H1 (cell line): ENCODE results near the gene CHN2. TPM values are rescaled to one million over a fixed set of nuclear protein-coding genes. Genes with fewer than 3 reads are reported as not detected.

Experiments used
- CTCF ChIA-PET: fragments of 300-600 bp; sonication (Branson Sonifier 250); formaldehyde crosslinking; loops from one replicate; lab custom pipeline; 2021; ENCODE audit not compliant: partially characterized antibody; lab: Charles Lee
- POLR2A ChIA-PET: fragments of 300-600 bp; sonication (Branson Sonifier 250); formaldehyde crosslinking; loops from one replicate; lab custom pipeline; 2021; ENCODE audit warnings: inconsistent platforms; ENCODE audit not compliant: partially characterized antibody; lab: Charles Lee
- DNase-seq, 2 experiments: peaks; one replicate each; pipeline versions ENCODE4 v3.0.0 to v3.0.0-alpha.2; 2010 to 2022; ENCODE audit warnings: low spot score in 2 of 2, low read depth in 1 of 2, mixed read lengths in 1 of 2
- FAIRE-seq: peaks from 2 replicates; lab custom pipeline; 2011; peaks lifted over from hg19 to GRCh38; lab: Jason Lieb, UNC
- H2AFZ ChIP-seq: 2 replicates; pipeline ENCODE4 v1.8.1; 2012; ENCODE audit warnings: low read length, inconsistent platforms
- H2AK5ac ChIP-seq: 2 replicates; pipeline ENCODE4 v1.6.1; 2013; ENCODE audit warnings: low read depth, low read length
- H2BK120ac ChIP-seq: replicated peaks from 2 replicates; pipeline ENCODE3; 2013; ENCODE audit warnings: low read depth, low read length, inconsistent platforms
- H2BK12ac ChIP-seq: 2 replicates; pipeline ENCODE4 v1.6.1; 2013; ENCODE audit warnings: low read depth, low read length
- H2BK15ac ChIP-seq: 2 replicates; pipeline ENCODE4 v1.6.1; 2013; ENCODE audit warnings: low read length
- H2BK20ac ChIP-seq: 2 replicates; pipeline ENCODE4 v1.6.1; 2013; ENCODE audit warnings: low read length
- H2BK5ac ChIP-seq: 2 replicates; pipeline ENCODE4 v1.6.1; 2013; ENCODE audit warnings: low read depth, low read length
- H3K14ac ChIP-seq: 2 replicates; pipeline ENCODE4 v1.6.1; 2013; ENCODE audit warnings: inconsistent platforms; ENCODE audit not compliant: insufficient read length
- H3K18ac ChIP-seq: 2 replicates; pipeline ENCODE4 v1.6.1; 2013; ENCODE audit warnings: low read length; ENCODE audit errors: extremely low read depth
- H3K23ac ChIP-seq: 2 replicates; pipeline ENCODE4 v1.6.1; 2013; ENCODE audit warnings: inconsistent platforms; ENCODE audit not compliant: insufficient read length
- H3K23me2 ChIP-seq: 2 replicates; pipeline ENCODE4 v1.6.1; 2013; ENCODE audit warnings: low read depth, low read length
- H3K27ac ChIP-seq: 2 replicates; pipeline ENCODE4 v1.6.1; 2011; ENCODE audit warnings: low read depth, low read length, inconsistent platforms
- H3K27me3 ChIP-seq, 4 experiments: replicated peaks in 1 of 4; 1 replicate in 1 of 4; 2 replicates in 3 of 4; pipeline versions ENCODE4 v1.6.1 to v1.8.1; 2011 to 2013; ENCODE audit warnings: low read length in 3 of 4, mild to moderate bottlenecking in 3 of 4, inconsistent platforms in 2 of 4, mixed read lengths in 2 of 4, moderate library complexity in 1 of 4; ENCODE audit not compliant: control insufficient read depth in 3 of 4, insufficient read depth in 3 of 4; ENCODE audit errors: extremely low read depth in 1 of 4
- H3K36me3 ChIP-seq, 4 experiments: 2 replicates each; pipeline versions ENCODE4 v1.6.1 to v1.8.1; 2011 to 2013; ENCODE audit warnings: mild to moderate bottlenecking in 4 of 4, low read length in 3 of 4, moderate library complexity in 2 of 4, control low read depth in 1 of 4, inconsistent platforms in 1 of 4; ENCODE audit not compliant: insufficient read depth in 4 of 4, control insufficient read depth in 2 of 4
- H3K4ac ChIP-seq: replicated peaks from 2 replicates; pipeline ENCODE3; 2013; ENCODE audit warnings: low read length, low read depth, mixed read lengths, inconsistent platforms; ENCODE audit not compliant: insufficient read length
- H3K4me1 ChIP-seq, 4 experiments: replicated peaks in 1 of 4; 1 replicate in 1 of 4; 2 replicates in 3 of 4; pipeline versions ENCODE4 v1.6.1 to v1.8.1; 2011 to 2013; ENCODE audit warnings: low read length in 3 of 4, inconsistent platforms in 2 of 4, mixed read lengths in 1 of 4; ENCODE audit not compliant: insufficient read depth in 4 of 4, control insufficient read depth in 3 of 4
- H3K4me2 ChIP-seq, 2 experiments: 2 replicates each; pipeline versions ENCODE4 v1.6.1 to v1.8.1; 2011 to 2013; ENCODE audit warnings: low read depth in 2 of 2, low read length in 2 of 2, control low read depth in 1 of 2, inconsistent platforms in 1 of 2, mild to moderate bottlenecking in 1 of 2; ENCODE audit not compliant: insufficient read depth in 1 of 2
- H3K4me3 ChIP-seq, 4 experiments: fragments of 200-600, 300-600 bp in 1 of 4; sonication (generic), shearing (Covaris generic), sonication (Bioruptor Twin) in 1 of 4; 2 replicates each; pipeline versions ENCODE4 v1.5.1 to v1.8.1; 2011 to 2016; ENCODE audit warnings: low read length in 4 of 4, low read depth in 3 of 4, control low read depth in 2 of 4, inconsistent platforms in 2 of 4, mild to moderate bottlenecking in 2 of 4, mixed read lengths in 1 of 4, moderate library complexity in 1 of 4; ENCODE audit not compliant: insufficient read depth in 2 of 4; ENCODE audit errors: extremely low read depth in 1 of 4
- H3K56ac ChIP-seq: replicated peaks from 2 replicates; pipeline ENCODE3; 2013; ENCODE audit warnings: low read depth, mild to moderate bottlenecking, mixed read lengths, low read length, inconsistent platforms; ENCODE audit not compliant: insufficient read length
- H3K79me1 ChIP-seq: 2 replicates; pipeline ENCODE4 v1.6.1; 2013; ENCODE audit warnings: low read depth, low read length, control low read depth
- H3K79me2 ChIP-seq, 2 experiments: 2 replicates each; pipeline versions ENCODE4 v1.6.1 to v1.8.1; 2012 to 2013; ENCODE audit warnings: low read length in 2 of 2, mild to moderate bottlenecking in 2 of 2, inconsistent platforms in 1 of 2; ENCODE audit not compliant: insufficient read depth in 2 of 2, control insufficient read depth in 1 of 2
- H3K9ac ChIP-seq, 4 experiments: replicated peaks in 1 of 4; 1 replicate in 1 of 4; 2 replicates in 3 of 4; pipeline versions ENCODE4 v1.6.1 to v1.8.1; 2011 to 2013; ENCODE audit warnings: low read depth in 3 of 4, low read length in 3 of 4, control low read depth in 2 of 4, mild to moderate bottlenecking in 2 of 4, moderate library complexity in 2 of 4, inconsistent platforms in 1 of 4; ENCODE audit errors: extremely low read depth in 1 of 4
- H3K9me3 ChIP-seq, 2 experiments: 2 replicates each; pipeline versions ENCODE4 v1.6.1 to v1.8.1; 2012 to 2013; ENCODE audit warnings: mild to moderate bottlenecking in 2 of 2, moderate library complexity in 2 of 2, control low read depth in 1 of 2, inconsistent platforms in 1 of 2, low read depth in 1 of 2, low read length in 1 of 2, mixed read lengths in 1 of 2; ENCODE audit not compliant: insufficient read depth in 2 of 2
- H4K20me1 ChIP-seq, 2 experiments: replicated peaks in 1 of 2; 2 replicates each; pipeline versions ENCODE3 to v1.8.1; 2011 to 2013; ENCODE audit warnings: inconsistent platforms in 2 of 2, low read length in 2 of 2, mild to moderate bottlenecking in 1 of 2; ENCODE audit not compliant: insufficient read depth in 2 of 2, control insufficient read depth in 1 of 2
- H4K5ac ChIP-seq: 2 replicates; pipeline ENCODE4 v1.6.1; 2013; ENCODE audit warnings: low read length, low read depth, mixed read lengths, inconsistent platforms; ENCODE audit not compliant: insufficient read length
- H4K8ac ChIP-seq: 2 replicates; pipeline ENCODE4 v1.8.0; 2013; ENCODE audit warnings: mild to moderate bottlenecking, moderate library complexity, low read length, inconsistent platforms; ENCODE audit not compliant: insufficient read depth; ENCODE audit errors: extremely low read depth
- H4K91ac ChIP-seq: replicated peaks from 2 replicates; pipeline ENCODE3; 2013; ENCODE audit warnings: low read length, mixed read lengths, inconsistent platforms; ENCODE audit not compliant: insufficient read length
- BCL11A ChIP-seq, 2 experiments: IDR thresholded peaks; one replicate each; pipeline ENCODE4 v1.6.1; 2011; ENCODE audit warnings: low read depth in 2 of 2, low read length in 2 of 2, mild to moderate bottlenecking in 2 of 2
- BRCA1 ChIP-seq: IDR thresholded peaks from 2 replicates; pipeline ENCODE4 v1.6.1; 2012; ENCODE audit warnings: low read depth, low read length, improper control_type of control experiment
- CHD1 ChIP-seq: IDR thresholded peaks from 2 replicates; pipeline ENCODE4 v1.6.1; 2012; ENCODE audit warnings: low read depth, low read length, improper control_type of control experiment
- EP300 ChIP-seq, 2 experiments: IDR thresholded peaks; 1 replicate in 1 of 2; 2 replicates in 1 of 2; pipeline ENCODE4 v1.6.1; 2011 to 2012; ENCODE audit warnings: low read depth in 2 of 2, low read length in 2 of 2, mild to moderate bottlenecking in 2 of 2, borderline replicate concordance in 1 of 2, inconsistent platforms in 1 of 2, moderate library complexity in 1 of 2
- EZH2 ChIP-seq: fragments of 200-600 bp; sonication (generic); IDR thresholded peaks from 2 replicates; pipeline ENCODE4 v1.7.1; 2012; ENCODE audit warnings: low read depth, mild to moderate bottlenecking, moderate library complexity, low read length, inconsistent platforms; ENCODE audit not compliant: severe bottlenecking
- GTF2F1 ChIP-seq: IDR thresholded peaks from 2 replicates; pipeline ENCODE4 v1.6.1; 2012; ENCODE audit warnings: low read depth, low read length, improper control_type of control experiment, borderline replicate concordance
- PHF8 ChIP-seq: fragments of 200-600 bp; sonication (generic); conservative IDR thresholded peaks from 2 replicates; pipeline ENCODE4 v1.7.1; 2012; ENCODE audit warnings: low read depth, mild to moderate bottlenecking, inconsistent platforms, low read length, moderate library complexity
- POLR2AphosphoS5 ChIP-seq: IDR thresholded peaks from 2 replicates; pipeline ENCODE4 v1.6.1; 2011; ENCODE audit warnings: low read depth, low read length
- RNF2 ChIP-seq: fragments of 200-900, 300-1000 bp; sonication (generic); IDR thresholded peaks from 2 replicates; pipeline ENCODE4 v1.7.1; 2016; ENCODE audit warnings: borderline replicate concordance, low read depth, mild to moderate bottlenecking, antibody characterized with exemption, low read length; ENCODE audit not compliant: poor library complexity, severe bottlenecking; ENCODE audit errors: missing control alignments
- RXRA ChIP-seq: IDR thresholded peaks from 2 replicates; pipeline ENCODE4 v1.6.1; 2011; ENCODE audit warnings: low read depth, mild to moderate bottlenecking, low read length, moderate library complexity; ENCODE audit not compliant: insufficient read depth
- SP4 ChIP-seq: IDR thresholded peaks from 2 replicates; pipeline ENCODE4 v1.6.1; 2012; ENCODE audit warnings: low read length, inconsistent platforms
- TBP ChIP-seq: IDR thresholded peaks from 2 replicates; pipeline ENCODE4 v1.6.1; 2011; ENCODE audit warnings: low read depth, low read length, improper control_type of control experiment
- YY1 ChIP-seq: IDR thresholded peaks from 2 replicates; pipeline ENCODE4 v1.6.1; 2011; ENCODE audit warnings: low read depth, mild to moderate bottlenecking, low read length
- WGBS, 2 experiments: shearing (Covaris generic) in 1 of 2; methylation state at CpG; one replicate each; pipeline versions ENCODE4 v1.1.6 to v1.1.7; 2013 to 2015; ENCODE audit warnings: low lambda C conversion rate in 2 of 2, mixed read lengths in 2 of 2, inconsistent platforms in 1 of 2, low coverage in 1 of 2, missing lambda C conversion rate in 1 of 2; ENCODE audit not compliant: insufficient replicate concordance in 2 of 2, insufficient coverage in 1 of 2, insufficient read length in 1 of 2; ENCODE audit errors: extremely low coverage in 1 of 2, missing lambda C conversion rate in 1 of 2; 5-methylcytosine and 5-hydroxymethylcytosine counted together
- polyA plus RNA-seq, 7 experiments: library from polyadenylated mRNA; depleted of rRNA in 3 of 7; stranded (reverse) in 5 of 7; unstranded in 2 of 7; fragments of >200 nt in 5 of 7; fragments of 200-250 nt in 2 of 7; gene quantifications; 1 replicate in 5 of 7; 2 replicates in 1 of 7; 4 replicates in 1 of 7; pipeline versions ENCODE4 v1.2.1 to v1.2.3, GENCODE V29; 2011 to 2013; ENCODE audit warnings: missing spikeins in 2 of 7, mixed read lengths in 2 of 7
- total RNA-seq: library from RNA; stranded (reverse); fragmentation: NEBNext Ultra II Directional; extraction: Animal tissue kit (Norgen Biotek cat#: 25700); gene quantifications from 2 replicates; pipeline ENCODE4 v1.2.1, GENCODE V29; 2021

The CHN2 gene
- total and polyA plus RNA-seq, 2 of the 8 experiments (the other 6 are each of a cell fraction or from before 2014, with no cell fraction given): 2.9 to 4.8 TPM

DNA sequence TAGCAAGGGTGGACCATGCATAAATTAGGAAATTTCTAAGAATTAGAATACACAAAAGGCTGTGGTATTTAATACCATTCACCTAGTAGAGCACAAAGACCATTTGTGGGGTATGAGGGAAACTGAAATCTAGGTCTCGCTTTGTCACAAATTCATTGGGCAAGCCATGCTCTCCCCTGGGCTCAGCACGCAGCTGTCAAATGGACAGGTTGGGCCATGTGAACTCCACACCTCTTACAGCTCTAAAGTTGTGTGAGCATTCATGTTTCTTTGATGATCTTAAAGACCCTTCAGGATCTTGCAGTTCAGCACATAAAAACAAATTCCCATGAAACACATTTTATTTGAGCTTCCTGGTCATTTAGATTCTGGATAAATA is 121.3 kb downstream of the CHN2 start:
- no peaks in the 10 kb centered on the region for H3K79me1 ChIP-seq
- H3K4me2 ChIP-seq: no peak overlapping the region
- H3K27me3 ChIP-seq: no peaks in the 10 kb centered on the region
- 82% methylated on average over 2 of the region's 2 CpGs; no CpG with 5 or more reads in 1 of the 2 experiments for WGBS, 2 experiments
- no peak overlapping the region for H2BK12ac ChIP-seq
- FAIRE-seq (no peak), DNase-seq (no peak)
- ChIA-PET CTCF (interaction anchor here (0.6 to 2.3 kb wide), 5 partner anchors 8 to 432 kb away, joined by 3 to 7 read pairs (median 3); no protein-coding TSS in a partner anchor), POLR2A (no interaction called here)
- no peak overlapping the region for H3K4ac ChIP-seq
- no peak overlapping the region for H4K8ac ChIP-seq
- H3K4me1 ChIP-seq: peaks cover 0 to 10% (median 7%) of the 10 kb centered on the region in 4 experiments; a peak in 5 of 7 replicates
- H3K23ac ChIP-seq: no peak overlapping the region
- no peak overlapping the region for H2BK120ac ChIP-seq
- H4K5ac ChIP-seq: no peak overlapping the region
- H3K23me2 ChIP-seq: no peaks in the 10 kb centered on the region
- no peak overlapping the region for H2AFZ ChIP-seq
- no peak overlapping the region for H3K14ac ChIP-seq
- H4K91ac ChIP-seq: no peak overlapping the region
- H2BK5ac ChIP-seq: no peak overlapping the region
- no peak overlapping the region for H3K56ac ChIP-seq
- H3K18ac ChIP-seq: no peak overlapping the region
- H3K79me2 ChIP-seq: no peaks in the 10 kb centered on the region
- H3K36me3 ChIP-seq: no peaks in the 10 kb centered on the region
- H2BK20ac ChIP-seq: no peak overlapping the region
- no peak overlapping the region for H3K9ac ChIP-seq
- H2BK15ac ChIP-seq: no peak overlapping the region
- H3K4me3 ChIP-seq: no peak overlapping the region
- H3K9me3 ChIP-seq: no peaks in the 10 kb centered on the region; a peak in 1 of 4 replicates
- H2AK5ac ChIP-seq: no peak overlapping the region
- H3K27ac ChIP-seq: no peak overlapping the region
- H4K20me1 ChIP-seq: no peaks in the 10 kb centered on the region
- no peak for TF ChIP-seq EP300 (IDR thresholded peaks at IDR 0.05; ENCODE audit: borderline replicate concordance in 1 of 2, low read depth in 2 of 2, low read length in 2 of 2)
- no peak for TF ChIP-seq SP4
- TF ChIP-seq EZH2: no peak
- no peak for TF ChIP-seq RXRA
- TF ChIP-seq RNF2: no peak
- TF ChIP-seq YY1: no peak
- no peak for TF ChIP-seq BRCA1
- no peak for TF ChIP-seq GTF2F1
- TF ChIP-seq PHF8: no peak
- TF ChIP-seq POLR2AphosphoS5: no peak
- no peak for TF ChIP-seq CHD1
- no peak for TF ChIP-seq BCL11A (IDR thresholded peaks at IDR 0.05; ENCODE audit: low read depth in 2 of 2, low read length in 2 of 2)
- no peak for TF ChIP-seq TBP
